H7 (cell line): ENCODE data around the gene GDNF. TPM values are rescaled to one million over a fixed set of nuclear protein-coding genes. Genes with fewer than 3 reads are reported as not detected.

Experiments
- DNase-seq: peaks from one replicate; pipeline ENCODE4 v3.0.0; 2012
- H3K27me3 ChIP-seq: 2 replicates; pipeline ENCODE4 v1.6.0; 2011; ENCODE audit warnings: mild to moderate bottlenecking, low read length; ENCODE audit not compliant: control insufficient read depth, insufficient read depth
- H3K36me3 ChIP-seq: replicated peaks from 2 replicates; pipeline ENCODE4 v1.5.1; 2011; ENCODE audit warnings: low read length; ENCODE audit not compliant: control insufficient read depth, insufficient read depth
- H3K4me3 ChIP-seq: 2 replicates; pipeline ENCODE4 v1.5.1; 2011; ENCODE audit warnings: low read depth, mild to moderate bottlenecking, control low read depth, low read length, moderate library complexity; ENCODE audit not compliant: insufficient read depth
- total RNA-seq: library from RNA; depleted of rRNA; stranded (reverse); fragments of >200 nt; shearing (Covaris generic); gene quantifications from 2 replicates; pipeline ENCODE4 v1.2.3, GENCODE V29; 2014

GDNF gene
- total RNA-seq, 1 experiment from 2014 or later: 1.6 TPM

GRCh38 chr5:37816331-37816730 lies 23.5 kb downstream of the GDNF start:
- no peak overlapping the region for H3K4me3 ChIP-seq
- no peak for DNase-seq
- H3K27me3 ChIP-seq: no peaks in the 10 kb centered on the region
- H3K36me3 ChIP-seq: no peaks in the 10 kb centered on the region

- Histone ChIP-seq H3K4me3 (no peak overlapping the region), H3K36me3 (no peaks in the 10 kb centered on the region), H3K27me3 (no peaks in the 10 kb centered on the region)
- no peak for DNase-seq
These were observed 23.9 kb downstream of the GDNF start for GRCh38 chr5:37815913-37816312.

DNA sequence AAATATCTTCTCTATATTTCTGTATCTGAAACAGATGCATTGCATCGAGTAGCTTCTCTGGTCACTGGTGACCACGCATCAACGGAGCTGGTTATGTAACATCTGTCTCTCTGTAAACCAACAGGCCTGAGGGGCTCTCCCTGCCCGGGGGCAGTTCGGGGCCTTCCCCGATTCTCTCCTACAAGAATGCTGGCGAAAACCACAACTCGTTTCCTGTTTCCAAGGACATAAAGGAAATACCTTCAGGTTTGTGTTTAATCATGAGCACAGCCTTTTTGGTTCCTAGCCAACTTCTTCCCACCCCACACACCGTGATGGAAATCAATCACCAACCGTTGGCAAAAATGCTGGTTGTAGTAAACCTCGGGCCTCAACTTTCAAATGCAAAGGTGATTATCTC lies 25.1 kb downstream of the GDNF start:
- H3K36me3 ChIP-seq: no peaks in the 10 kb centered on the region
- H3K27me3 ChIP-seq: no peaks in the 10 kb centered on the region
- no peak overlapping the region for H3K4me3 ChIP-seq
- no peak for DNase-seq

- no peak for DNase-seq
- H3K27me3 ChIP-seq: no peaks in the 10 kb centered on the region
- H3K4me3 ChIP-seq: no peak overlapping the region
- H3K36me3 ChIP-seq: no peaks in the 10 kb centered on the region
These were observed 27.5 kb downstream of the GDNF start for GRCh38 chr5:37812365-37812764.

GRCh38 chr5:37811866-37812265 lies 28.0 kb downstream of the GDNF start:
- Histone ChIP-seq H3K36me3 (no peaks in the 10 kb centered on the region), H3K27me3 (no peaks in the 10 kb centered on the region), H3K4me3 (no peak overlapping the region)
- DNase-seq: no peak

GRCh38 chr5:37810311-37810710 lies 29.5 kb downstream of the GDNF start:
- Histone ChIP-seq H3K4me3 (no peak overlapping the region), H3K27me3 (no peaks in the 10 kb centered on the region), H3K36me3 (no peaks in the 10 kb centered on the region)
- no peak for DNase-seq

DNA sequence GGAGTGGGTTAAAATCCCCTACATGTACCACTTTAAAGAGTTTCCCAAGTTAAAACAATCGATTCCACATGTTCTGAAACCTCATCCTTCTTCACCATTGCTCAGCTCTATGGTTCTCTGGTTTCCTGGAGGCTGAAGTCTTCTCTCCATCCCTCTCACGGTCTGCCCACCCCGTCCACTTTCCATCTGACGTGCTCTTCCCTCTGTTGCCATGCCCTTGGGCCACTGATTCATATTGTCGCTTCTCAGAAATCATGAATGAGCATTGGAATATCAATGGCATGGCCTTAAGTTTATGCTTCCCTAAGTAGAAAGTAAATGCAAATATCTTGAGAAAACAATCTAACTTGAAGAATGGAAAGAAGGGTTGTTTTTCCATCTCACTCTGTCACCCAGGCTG lies 30.9 kb downstream of the GDNF start:
- H3K4me3 ChIP-seq: no peak overlapping the region
- no peaks in the 10 kb centered on the region for H3K36me3 ChIP-seq
- DNase-seq: no peak
- no peaks in the 10 kb centered on the region for H3K27me3 ChIP-seq

GRCh38 chr5:37807621-37808301 lies 32.1 kb downstream of the GDNF start:
- DNase-seq: no peak
- H3K36me3 ChIP-seq: no peaks in the 10 kb centered on the region
- H3K4me3 ChIP-seq: no peak overlapping the region
- no peaks in the 10 kb centered on the region for H3K27me3 ChIP-seq

- H3K36me3 ChIP-seq: no peaks in the 10 kb centered on the region
These were observed 32.8 kb downstream of the GDNF start for GRCh38 chr5:37807015-37807414.

GRCh38 chr5:37806476-37806875 lies 33.4 kb downstream of the GDNF start:
- H3K4me3 ChIP-seq: no peak overlapping the region
- no peaks in the 10 kb centered on the region for H3K27me3 ChIP-seq
- DNase-seq: no peak
- H3K36me3 ChIP-seq: no peaks in the 10 kb centered on the region

More at GRCh38 chr5:37807015-37807414, 32.8 kb downstream of the GDNF start:
- no peaks in the 10 kb centered on the region for H3K27me3 ChIP-seq
- no peak overlapping the region for H3K4me3 ChIP-seq
- DNase-seq: no peak

DNA sequence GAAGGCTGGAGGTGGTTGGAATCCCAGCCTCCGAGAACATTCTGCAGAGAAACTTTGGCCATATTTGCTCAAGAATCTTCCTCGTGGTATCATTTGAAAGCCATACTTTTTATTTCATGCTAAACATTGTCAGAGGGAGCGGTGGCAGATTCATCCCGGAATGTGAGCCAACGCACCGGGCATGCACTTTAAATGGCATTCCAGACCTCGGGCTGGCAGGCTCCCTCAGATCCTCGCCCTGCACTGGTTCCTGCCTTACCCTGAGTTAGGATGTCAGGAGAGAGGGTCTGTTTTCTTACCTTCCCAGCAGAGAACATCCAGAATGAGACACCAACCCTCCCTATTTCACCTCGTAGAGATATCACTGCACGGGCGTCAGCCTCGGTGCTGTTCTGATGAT lies 33.8 kb downstream of the GDNF start:
- H3K27me3 ChIP-seq: no peaks in the 10 kb centered on the region
- H3K36me3 ChIP-seq: no peaks in the 10 kb centered on the region
- DNase-seq: no peak
- no peak overlapping the region for H3K4me3 ChIP-seq

GRCh38 chr5:37804401-37804800 lies 35.4 kb downstream of the GDNF start:
- Histone ChIP-seq H3K27me3 (no peaks in the 10 kb centered on the region), H3K4me3 (no peak overlapping the region), H3K36me3 (no peaks in the 10 kb centered on the region)
- no peak for DNase-seq

- Histone ChIP-seq H3K27me3 (no peaks in the 10 kb centered on the region), H3K4me3 (no peak overlapping the region), H3K36me3 (no peaks in the 10 kb centered on the region)
- no peak for DNase-seq
These were observed 36.4 kb downstream of the GDNF start for GRCh38 chr5:37803487-37803886.

GRCh38 chr5:37801521-37801920 lies 38.3 kb downstream of the GDNF start:
- Histone ChIP-seq H3K27me3 (no peaks in the 10 kb centered on the region), H3K36me3 (no peaks in the 10 kb centered on the region)

GRCh38 chr5:37799865-37800421 lies 39.9 kb downstream of the GDNF start:
- no peak for DNase-seq
- Histone ChIP-seq H3K4me3 (no peak overlapping the region), H3K27me3 (no peaks in the 10 kb centered on the region), H3K36me3 (no peaks in the 10 kb centered on the region)

More at GRCh38 chr5:37801521-37801920, 38.3 kb downstream of the GDNF start:
- no peak overlapping the region for H3K4me3 ChIP-seq
- no peak for DNase-seq
